Kidney (tissue), 2 donors: ENCODE measurements around the gene SEC31A. TPM values are rescaled to one million over a fixed set of nuclear protein-coding genes. Genes with fewer than 3 reads are reported as not detected.

Experiments
- polyA plus RNA-seq: library from polyadenylated mRNA; stranded (reverse); fragments of 350-450 nt; fragmentation: Illumina TruSeq; extraction: RNeasy Lipid Tissue Mini Kit (QIAGEN cat#74804); gene quantifications from one replicate; pipeline ENCODE4 v1.2.3, GENCODE V29; 2014; ENCODE audit warnings: low read depth, low replicate concordance; ENCODE audit not compliant: insufficient read depth
- total RNA-seq: library from RNA; stranded (reverse); fragmentation: NEBNext Ultra II Directional; extraction: Animal tissue kit (Norgen Biotek cat#: 25700); gene quantifications from one replicate; pipeline ENCODE4 v1.2.1, GENCODE V29; 2021
- donor health status: DM: yes; HTN: yes; CAD: no.

The SEC31A gene
- total and polyA plus RNA-seq, 2 donors from 2014 or later = 104 to 204 TPM

Other genes starting within 250 kb of the SEC31A start
- 41.2 TPM for gene SCD5, start 92.4 kb downstream of the SEC31A start, total RNA-seq
- 55.7 TPM for gene SCD5, start 92.4 kb downstream of the SEC31A start, polyA plus RNA-seq
- 5.6 TPM for gene THAP9, start 9.6 kb upstream of the SEC31A start, total RNA-seq
- 2.6 TPM for gene THAP9, start 9.6 kb upstream of the SEC31A start, polyA plus RNA-seq
- gene LIN54, start 119.7 kb upstream of the SEC31A start, total RNA-seq = 11.9 TPM
- gene LIN54, start 119.7 kb upstream of the SEC31A start, polyA plus RNA-seq = 2.4 TPM
- gene COPS4, start 144.0 kb upstream of the SEC31A start, total RNA-seq = 28.6 TPM
- gene COPS4, start 144.0 kb upstream of the SEC31A start, polyA plus RNA-seq = 51.8 TPM
- 10.3 TPM for gene PLAC8, start 223.6 kb upstream of the SEC31A start, total RNA-seq
- gene PLAC8, start 223.6 kb upstream of the SEC31A start, polyA plus RNA-seq = 3.6 TPM